ENCODE measurements around the gene STK32A.
"Not testable (repeated sequence)": the region's sequence is repeated elsewhere in the genome, so short reads cannot be mapped to it uniquely, and the experiment has no call there.

STK32A gene

DNA sequence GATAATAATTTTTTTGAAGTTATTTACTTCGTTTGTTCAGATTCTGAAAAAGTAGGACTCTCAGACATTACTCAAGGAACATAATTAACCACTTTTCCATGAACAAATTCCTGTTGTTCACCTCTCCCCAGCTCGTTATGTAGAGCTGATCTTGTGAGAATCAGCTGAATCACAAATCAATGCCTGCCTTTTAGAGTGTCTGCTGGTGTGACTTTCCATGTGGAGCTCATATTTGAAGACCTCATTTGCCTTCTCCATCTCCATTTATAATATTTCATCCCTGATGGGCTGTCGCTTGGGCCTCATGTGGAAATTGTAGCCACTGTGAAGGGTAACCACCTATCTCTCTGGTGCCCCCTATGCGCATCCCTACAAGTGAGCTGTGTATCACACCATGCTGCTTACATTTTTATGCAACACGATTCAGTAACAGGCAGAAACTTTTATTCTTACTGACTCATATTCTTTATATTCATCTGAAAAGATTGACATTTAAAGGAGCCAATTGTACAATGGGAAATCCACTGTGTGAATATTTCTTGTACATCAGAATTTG lies 111.3 kb downstream of the STK32A start:
- DNase-seq (ENCODE audit: low read depth): no peak

DNA sequence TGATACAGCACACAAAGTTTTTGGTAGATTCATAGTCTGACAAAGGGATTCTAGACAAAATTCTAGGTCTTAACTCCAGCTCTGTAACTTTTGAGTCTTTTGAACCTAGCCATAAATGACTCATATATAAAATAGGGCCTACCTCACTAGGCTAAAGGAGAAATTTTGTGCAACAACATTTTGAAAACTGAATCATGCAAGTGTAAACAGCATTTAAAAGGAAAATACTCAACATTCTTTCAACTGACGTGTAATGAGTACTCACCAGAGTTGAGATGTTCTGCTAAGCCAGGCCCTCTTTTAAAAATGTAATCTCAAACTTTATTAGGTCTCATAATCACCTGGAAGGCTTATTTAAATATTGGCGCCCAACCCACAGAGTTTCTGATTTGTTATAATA lies 113.2 kb downstream of the STK32A start:
- DNase-seq (ENCODE audit: low read depth): no peak

DNA sequence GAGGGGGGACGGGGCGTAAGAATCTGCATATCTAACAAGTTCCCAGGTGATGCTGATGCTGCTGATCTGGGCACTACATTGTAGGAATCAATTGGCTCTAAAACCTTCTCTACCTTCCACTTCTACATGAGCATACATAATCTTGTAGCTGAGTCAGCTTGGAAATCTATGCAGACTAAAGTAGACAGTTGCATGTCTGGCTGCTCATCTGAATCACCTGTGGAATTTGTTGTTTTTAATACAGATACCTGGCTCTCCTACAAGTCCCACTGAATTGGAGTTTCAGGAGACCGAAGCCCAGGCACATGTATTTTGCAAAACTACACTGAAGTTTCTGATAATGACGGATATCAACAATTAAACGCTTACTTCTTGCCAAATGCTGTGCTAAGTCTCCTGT lies 113.6 kb downstream of the STK32A start:
- DNase-seq (ENCODE audit: low read depth): no peak

- no peak for DNase-seq (ENCODE audit: low read depth)
Observed at GRCh38 chr5:147349241-147349640, 114.4 kb downstream of the STK32A start.

DNA sequence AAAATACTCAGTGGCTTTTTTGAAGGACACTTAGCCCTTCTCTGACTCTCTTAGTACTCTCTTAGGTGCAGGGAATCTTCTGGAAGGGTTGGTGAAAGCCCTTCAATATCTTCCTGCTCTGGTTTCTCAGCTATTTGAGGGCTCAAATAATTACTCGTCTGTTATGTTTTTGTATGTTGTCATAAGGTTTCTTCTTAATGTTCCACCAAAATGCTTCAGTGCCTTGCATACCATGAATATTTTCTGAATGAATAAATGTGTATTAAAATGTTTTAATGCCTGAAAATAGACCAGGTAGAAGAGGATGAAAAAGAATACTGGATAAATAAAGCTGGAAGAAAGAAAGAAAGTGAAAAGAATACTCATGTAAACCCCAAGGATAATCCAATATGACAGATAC lies 124.3 kb downstream of the STK32A start:
- DNase-seq (ENCODE audit: low read depth): no peak

- no peak for DNase-seq (ENCODE audit: low read depth)
Observed at GRCh38 chr5:147359581-147359980, 124.8 kb downstream of the STK32A start.

DNA sequence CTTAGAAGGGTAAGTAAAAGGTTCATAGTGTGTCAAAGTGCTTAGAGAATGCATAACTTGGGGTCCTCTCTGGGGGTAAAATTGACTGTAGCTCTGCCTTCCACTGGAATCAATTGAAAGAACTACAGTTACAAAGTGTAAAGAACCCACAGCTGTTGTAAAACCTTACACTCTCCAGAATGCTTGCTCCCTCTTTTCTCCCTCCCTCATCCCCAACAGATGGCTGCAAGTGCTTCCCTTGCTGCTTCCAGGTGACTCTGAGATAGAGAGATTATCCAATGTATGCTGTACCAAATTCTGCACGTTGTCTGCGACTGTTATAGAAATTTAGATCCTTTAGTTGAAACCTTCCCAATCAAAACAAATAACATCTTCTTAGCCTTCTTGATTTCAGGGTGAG lies 126.0 kb downstream of the STK32A start:
- no peak for DNase-seq (ENCODE audit: low read depth)

DNA sequence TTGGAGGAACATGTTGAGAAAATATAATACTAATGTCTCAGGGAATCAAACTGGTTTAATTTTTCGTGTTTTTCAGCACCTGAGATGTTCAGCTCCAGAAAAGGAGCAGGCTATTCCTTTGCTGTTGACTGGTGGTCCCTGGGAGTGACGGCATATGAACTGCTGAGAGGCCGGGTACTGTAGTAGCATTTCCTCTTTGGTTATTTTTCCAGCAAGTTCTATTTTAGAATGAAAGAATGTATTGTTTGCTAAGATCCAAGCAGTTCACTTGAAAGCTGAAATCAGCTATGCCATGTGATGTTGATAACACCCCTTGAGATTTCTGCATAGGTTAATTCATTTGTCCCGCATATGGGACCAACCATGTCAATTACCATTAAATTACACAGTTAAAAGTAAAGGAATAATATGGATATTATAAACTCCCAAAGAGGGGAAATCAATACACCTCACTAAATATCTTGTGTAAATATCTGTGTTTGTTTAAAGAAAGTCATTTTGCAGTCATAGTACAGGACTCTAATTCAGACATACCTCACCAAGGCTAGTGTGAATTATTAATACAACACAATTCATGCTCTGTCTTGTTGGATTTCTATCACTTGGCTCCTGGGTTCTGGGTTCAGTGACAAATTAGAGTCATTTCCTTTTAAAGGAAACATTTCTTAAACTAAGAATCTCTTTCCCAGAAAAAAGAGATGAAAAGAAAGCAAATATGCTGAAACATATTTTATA lies 126.8 kb downstream of the STK32A start:
- DNase-seq (ENCODE audit: low read depth): no peak

DNA sequence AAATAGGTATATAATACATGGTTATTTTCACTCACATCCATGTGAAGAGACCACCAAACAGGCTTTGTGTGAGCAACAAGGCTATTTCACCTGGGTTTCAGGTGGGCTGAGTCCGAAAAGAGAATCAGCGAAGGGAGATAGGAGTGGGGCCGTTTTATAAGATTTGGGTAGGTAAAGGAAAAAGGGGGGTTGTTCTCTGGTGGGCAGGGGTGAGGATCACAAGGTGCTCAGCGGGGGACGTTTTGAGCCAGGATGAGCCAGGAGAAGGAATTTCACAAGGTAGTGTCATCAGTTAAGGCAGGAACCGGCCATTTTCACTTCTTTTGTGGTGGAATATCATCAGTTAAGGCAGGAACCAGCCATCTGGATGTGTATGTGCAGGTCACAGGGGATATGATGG lies 132.6 kb downstream of the STK32A start:
- DNase-seq (ENCODE audit: low read depth): not testable (repeated sequence)

DNA sequence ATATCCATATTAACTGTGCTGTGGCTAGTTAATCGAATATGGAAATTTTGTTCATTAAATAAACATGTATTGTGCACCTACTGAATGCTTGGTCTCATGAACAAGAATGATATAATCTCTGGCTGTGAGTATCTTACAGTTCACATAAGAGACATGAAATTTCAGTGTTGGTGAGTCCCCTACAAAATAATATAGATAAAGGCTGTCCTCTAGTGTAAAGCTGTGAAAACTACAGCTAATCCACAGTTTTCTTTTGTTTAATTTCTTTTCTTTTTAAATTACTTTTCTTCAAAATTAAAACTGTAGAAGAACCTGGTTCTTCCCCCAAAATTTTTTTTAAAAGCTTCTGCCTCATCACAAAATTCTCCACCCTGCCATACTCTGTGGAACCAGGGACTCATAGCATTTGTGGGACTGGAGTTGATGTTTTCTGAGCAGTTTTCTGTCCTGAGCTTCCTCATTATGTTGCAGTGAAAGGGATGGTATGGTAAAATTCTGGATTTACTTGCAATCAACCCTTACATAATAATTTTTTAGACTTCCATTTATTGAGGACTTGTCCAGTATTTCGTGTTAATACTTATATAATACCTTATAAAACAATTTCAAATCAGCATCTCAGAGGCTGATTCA lies 135.0 kb downstream of the STK32A start:
- DNase-seq (ENCODE audit: low read depth): no peak

DNA sequence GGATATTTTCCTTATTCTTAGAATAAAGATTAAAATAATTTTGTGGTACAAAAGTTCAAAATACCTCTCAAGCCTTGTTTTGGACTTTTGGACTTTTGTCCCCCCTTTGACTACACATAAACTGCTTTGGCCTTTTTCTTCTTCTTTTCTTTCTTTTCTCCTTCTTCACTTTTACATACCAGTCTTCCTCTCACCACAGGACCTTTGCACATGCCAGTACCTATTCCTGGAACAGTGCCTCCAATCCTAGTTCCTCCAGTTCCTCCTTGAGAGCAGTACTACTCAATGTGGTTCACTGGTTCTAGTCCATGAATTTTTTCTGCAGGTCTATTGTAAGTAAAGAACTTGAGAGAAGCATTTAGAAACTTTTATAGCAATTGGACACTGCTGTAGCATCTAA lies 136.5 kb downstream of the STK32A start:
- DNase-seq (ENCODE audit: low read depth): no peak

DNA sequence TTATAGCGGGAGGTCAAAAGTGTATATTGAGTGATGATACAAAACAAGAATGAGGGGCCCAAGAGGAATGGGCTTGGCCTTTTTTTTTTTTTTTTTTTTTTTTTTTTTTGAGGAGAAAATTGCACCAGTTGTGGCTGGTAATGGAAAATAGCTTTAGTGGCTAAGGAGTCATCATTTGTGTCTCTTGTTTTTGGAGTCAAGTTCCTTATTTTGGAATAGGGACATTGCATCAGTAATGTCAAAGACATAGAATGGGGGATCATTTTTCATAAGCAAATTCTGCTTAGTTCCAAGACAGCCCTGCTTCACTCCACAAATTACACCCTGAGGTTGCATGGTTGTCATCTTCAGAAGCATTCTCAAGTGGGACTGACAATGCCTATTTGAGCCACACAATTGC lies 137.4 kb downstream of the STK32A start:
- no peak for DNase-seq (ENCODE audit: low read depth)

GRCh38 chr5:147373328-147373727 lies 138.5 kb downstream of the STK32A start:
- no peak for DNase-seq (ENCODE audit: low read depth)

DNA sequence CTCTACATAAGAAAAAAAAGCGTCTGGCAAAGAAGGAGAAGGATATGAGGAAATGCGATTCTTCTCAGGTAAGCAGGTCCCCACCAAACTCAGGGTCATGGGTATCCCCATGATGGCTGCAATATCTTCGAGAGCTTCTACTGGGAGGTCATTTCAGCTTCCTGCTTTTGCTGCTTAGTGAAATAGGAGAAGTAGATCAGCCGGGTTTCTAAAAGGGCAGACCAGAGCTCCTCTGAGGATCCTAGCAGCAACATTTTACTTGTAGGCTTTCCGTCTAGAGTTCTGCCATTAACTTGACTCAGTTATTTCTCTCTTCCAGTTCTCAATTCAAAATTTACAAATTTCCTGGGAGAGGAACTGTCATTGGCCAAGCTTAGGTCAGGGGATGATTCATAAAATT lies 140.3 kb downstream of the STK32A start:
- no peak for DNase-seq (ENCODE audit: low read depth)

- no peak for DNase-seq (ENCODE audit: low read depth)
Observed at GRCh38 chr5:147377682-147378081, 142.9 kb downstream of the STK32A start.

- DNase-seq (ENCODE audit: low read depth): no peak
Observed at GRCh38 chr5:147381555-147381954, 146.7 kb downstream of the STK32A start.

GRCh38 chr5:147382776-147383175 lies 147.9 kb downstream of the STK32A start:
- no peak for DNase-seq (ENCODE audit: low read depth)

DNA sequence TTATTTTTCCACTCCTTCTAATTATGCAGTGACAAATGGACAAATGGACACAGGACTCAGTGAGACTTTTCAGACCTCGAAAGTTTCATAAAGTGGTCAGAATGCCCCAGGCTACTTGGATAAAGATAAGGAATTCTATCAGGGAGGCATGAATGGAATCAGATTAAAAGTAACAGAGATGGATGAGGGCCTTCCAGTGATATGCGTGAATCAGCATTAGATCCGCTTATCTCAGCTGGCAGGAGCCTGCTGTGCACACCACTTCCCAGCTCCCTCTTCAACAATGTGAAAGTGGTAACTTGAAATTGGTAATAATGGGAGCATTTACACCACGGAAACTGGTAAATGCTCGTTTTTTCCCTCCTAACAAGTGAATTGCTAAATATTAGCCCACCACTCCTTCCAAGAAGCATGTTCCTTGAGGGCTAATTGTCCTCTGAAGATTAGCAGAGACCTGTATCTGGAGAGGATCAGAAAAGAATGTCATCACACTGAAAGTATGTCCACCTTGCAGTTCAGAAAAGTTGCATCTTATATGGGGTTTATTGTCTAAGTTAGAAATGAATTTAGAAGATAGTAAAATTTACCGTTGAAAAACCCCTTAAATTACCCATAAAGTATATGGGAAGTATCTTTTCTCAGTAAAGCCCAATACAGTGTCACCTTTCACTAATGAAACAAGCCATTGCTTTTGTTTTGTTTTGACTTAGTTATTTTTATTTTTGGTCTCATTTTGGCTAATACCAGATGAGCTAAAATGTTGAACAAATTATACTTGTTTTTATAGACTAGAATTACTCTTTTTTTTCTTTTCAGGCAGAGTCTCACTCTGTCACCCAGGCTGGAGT lies 149.7 kb downstream of the STK32A start:
- DNase-seq (ENCODE audit: low read depth): no peak

DNA sequence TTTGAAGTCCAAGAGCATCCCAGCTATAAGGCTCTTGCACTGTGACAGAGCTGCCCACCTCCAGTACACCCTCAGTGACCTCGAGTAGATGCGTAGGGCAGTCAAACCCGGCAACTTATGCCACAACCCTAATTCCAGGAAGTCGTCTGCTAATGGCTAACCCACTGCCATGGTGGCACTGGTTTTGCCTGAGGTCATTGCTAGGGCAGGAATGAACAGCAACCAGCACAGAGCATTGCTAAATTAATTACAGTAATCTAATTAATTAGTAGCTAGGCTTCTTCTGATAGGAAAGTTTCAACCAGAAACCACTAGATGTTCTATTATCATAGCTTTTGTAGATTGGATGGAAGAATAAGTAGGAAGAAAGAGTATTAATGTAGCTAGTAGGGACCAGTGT lies 152.3 kb downstream of the STK32A start:
- DNase-seq (ENCODE audit: low read depth): no peak

DNA sequence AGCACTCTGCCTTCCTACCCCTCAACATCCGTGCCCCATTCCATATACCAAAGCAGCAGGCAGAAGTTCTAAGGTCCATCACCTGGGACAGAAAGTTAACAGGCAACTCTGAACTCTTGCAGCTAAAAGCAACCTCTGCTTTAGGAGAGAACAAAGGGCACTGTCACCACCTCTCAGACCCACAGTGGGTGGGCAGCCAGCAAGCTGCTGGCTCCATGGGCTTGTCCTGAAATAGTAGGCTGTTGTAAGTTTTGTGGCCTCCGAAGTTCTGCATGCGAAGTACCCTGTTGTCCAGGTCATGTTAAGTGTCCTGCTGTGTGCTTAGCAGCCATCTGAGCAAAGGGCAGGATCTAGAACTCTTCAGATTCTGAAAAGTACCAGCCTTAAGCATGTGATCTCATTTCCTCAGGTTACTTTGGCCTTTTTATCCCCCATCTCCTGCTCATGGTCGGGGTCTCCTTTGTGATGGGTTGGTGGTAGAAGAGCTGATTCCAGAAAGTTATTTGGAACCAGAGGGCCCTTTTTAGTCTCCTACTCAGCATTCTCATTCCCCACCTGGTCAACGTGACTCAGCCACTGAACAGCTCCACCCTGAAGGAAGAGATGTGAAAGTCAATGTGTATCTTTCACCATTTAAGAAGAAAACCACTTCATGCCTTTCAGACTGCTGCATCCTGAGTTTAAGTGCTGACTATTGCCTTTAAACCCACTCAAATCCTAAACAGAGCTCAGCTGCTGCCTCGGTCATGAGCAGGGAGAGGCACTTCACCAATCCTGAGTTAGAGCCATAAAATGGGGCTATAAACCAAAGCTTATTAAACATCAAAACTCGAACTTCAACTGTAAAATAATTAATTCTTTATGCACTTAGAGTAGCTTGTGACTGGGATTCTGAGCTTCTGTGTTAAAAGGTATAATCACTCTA lies 153.6 kb downstream of the STK32A start:
- DNase-seq (ENCODE audit: low read depth): no peak

DNA sequence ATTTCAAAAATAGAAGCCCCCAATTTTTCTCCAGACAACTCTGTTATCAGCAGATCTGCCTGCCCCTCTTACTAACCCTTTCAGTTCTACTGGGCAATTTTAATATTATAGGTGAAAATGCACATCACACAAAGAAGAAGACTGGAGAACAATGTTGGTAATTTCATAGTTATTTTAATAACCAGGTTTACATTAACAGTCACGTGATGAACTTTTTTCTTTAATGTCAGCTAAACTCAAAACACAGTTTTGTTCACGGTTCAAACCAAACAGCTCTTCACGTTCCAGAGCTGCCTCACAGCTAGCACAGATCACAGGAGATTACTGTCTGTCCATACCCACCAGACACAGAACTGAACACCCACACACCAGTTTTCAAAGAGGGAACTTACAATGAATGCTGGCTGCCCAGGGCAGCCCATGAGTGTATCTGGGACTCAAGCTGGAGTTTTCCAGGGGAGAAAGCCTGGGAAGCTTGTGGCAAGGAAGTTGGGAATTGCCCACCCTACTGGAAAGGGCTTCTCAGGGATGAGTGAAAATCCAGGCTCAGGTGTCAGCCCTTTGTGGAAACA lies 155.9 kb downstream of the STK32A start:
- no peak for DNase-seq (ENCODE audit: low read depth)

Data from stimulated activated CD8-positive, alpha-beta memory T cell treated with anti-CD3 and anti-CD28 coated beads, Interleukin-15, amount 100 ng/mL, for 1 hour (primary cell).